ENCODE data around the gene SNX11. TPM values are rescaled to one million over a fixed set of nuclear protein-coding genes. Genes with fewer than 3 reads are reported as not detected.

The SNX11 gene
- total RNA-seq, 1 donor from 2014 or later, result 24.7 TPM

GRCh38 chr17:48132385-48132784, 24.8 kb downstream of the SNX11 start:
- Mint-ChIP-seq H3K9me3 (ENCODE audit: low read depth) (no peaks in the 10 kb centered on the region), H3K4me3 (ENCODE audit: unreplicated experiment) (no peak overlapping the region), H3K36me3 (ENCODE audit: low read depth) (no peaks in the 10 kb centered on the region), H3K4me1 (ENCODE audit: low read depth) (peaks cover 10% of the 10 kb centered on the region), H3K27me3 (ENCODE audit: low read depth) (peaks cover 2% of the 10 kb centered on the region), H3K27ac (ENCODE audit: unreplicated experiment) (no peak overlapping the region)
- no peak for TF ChIP-seq CTCF (IDR thresholded peaks at IDR 0.05)
- no peak for DNase-seq (ENCODE audit: low spot score)

GRCh38 chr17:48134912-48135480, 27.4 kb downstream of the SNX11 start:
- peak; percentile 43 for TF ChIP-seq CTCF (IDR thresholded peaks at IDR 0.05)
- peaks cover 9% of the 10 kb centered on the region for H3K4me1 Mint-ChIP-seq (ENCODE audit: low read depth)
- H3K4me3 Mint-ChIP-seq (ENCODE audit: unreplicated experiment), result no peak overlapping the region
- DNase-seq (ENCODE audit: low spot score), result no peak
- no peak overlapping the region for H3K27ac Mint-ChIP-seq (ENCODE audit: unreplicated experiment)
- no peaks in the 10 kb centered on the region for H3K9me3 Mint-ChIP-seq (ENCODE audit: low read depth)
- H3K36me3 Mint-ChIP-seq (ENCODE audit: low read depth), result peaks cover 1% of the 10 kb centered on the region
- H3K27me3 Mint-ChIP-seq (ENCODE audit: low read depth), result peaks cover 12% of the 10 kb centered on the region

- H3K4me3 Mint-ChIP-seq (ENCODE audit: unreplicated experiment), result no peak overlapping the region
These were observed 30.1 kb downstream of the SNX11 start for GRCh38 chr17:48137656-48138055.

GRCh38 chr17:48139944-48140343, 32.4 kb downstream of the SNX11 start:
- Mint-ChIP-seq H3K36me3 (ENCODE audit: low read depth) (peaks cover 1% of the 10 kb centered on the region), H3K4me3 (ENCODE audit: unreplicated experiment) (no peak overlapping the region), H3K27me3 (ENCODE audit: low read depth) (peaks cover 50% of the 10 kb centered on the region), H3K27ac (ENCODE audit: unreplicated experiment) (no peak overlapping the region), H3K4me1 (ENCODE audit: low read depth) (peaks cover 8% of the 10 kb centered on the region), H3K9me3 (ENCODE audit: low read depth) (no peaks in the 10 kb centered on the region)
- TF ChIP-seq CTCF (IDR thresholded peaks at IDR 0.05), result no peak
- DNase-seq (ENCODE audit: low spot score), result no peak

More at GRCh38 chr17:48137656-48138055, 30.1 kb downstream of the SNX11 start:
- H3K27ac Mint-ChIP-seq (ENCODE audit: unreplicated experiment), result no peak overlapping the region
- H3K27me3 Mint-ChIP-seq (ENCODE audit: low read depth), result peaks cover 32% of the 10 kb centered on the region
- H3K9me3 Mint-ChIP-seq (ENCODE audit: low read depth), result no peaks in the 10 kb centered on the region
- peaks cover 1% of the 10 kb centered on the region for H3K36me3 Mint-ChIP-seq (ENCODE audit: low read depth)
- DNase-seq (ENCODE audit: low spot score), result no peak
- peaks cover 8% of the 10 kb centered on the region for H3K4me1 Mint-ChIP-seq (ENCODE audit: low read depth)
- TF ChIP-seq CTCF (IDR thresholded peaks at IDR 0.05), result no peak

- Mint-ChIP-seq H3K36me3 (ENCODE audit: low read depth) (no peaks in the 10 kb centered on the region), H3K4me3 (ENCODE audit: unreplicated experiment) (no peak overlapping the region), H3K9me3 (ENCODE audit: low read depth) (no peaks in the 10 kb centered on the region), H3K4me1 (ENCODE audit: low read depth) (peaks cover 8% of the 10 kb centered on the region), H3K27me3 (ENCODE audit: low read depth) (peaks cover 69% of the 10 kb centered on the region), H3K27ac (ENCODE audit: unreplicated experiment) (no peak overlapping the region)
- DNase-seq (ENCODE audit: low spot score), result no peak
- no peak for TF ChIP-seq CTCF (IDR thresholded peaks at IDR 0.05)
These were observed 36.1 kb downstream of the SNX11 start for GRCh38 chr17:48143629-48144028.

All from chondrocyte (in vitro differentiated cells).